ENCODE measurements around the gene NCCRP1. TPM values are rescaled to one million over a fixed set of nuclear protein-coding genes. Genes with fewer than 3 reads are reported as not detected.

The NCCRP1 gene
- total and polyA plus RNA-seq, 10 of the 15 experiments (the other 5 are each of a cell fraction or from before 2014, with no cell fraction given): not detected

DNA sequence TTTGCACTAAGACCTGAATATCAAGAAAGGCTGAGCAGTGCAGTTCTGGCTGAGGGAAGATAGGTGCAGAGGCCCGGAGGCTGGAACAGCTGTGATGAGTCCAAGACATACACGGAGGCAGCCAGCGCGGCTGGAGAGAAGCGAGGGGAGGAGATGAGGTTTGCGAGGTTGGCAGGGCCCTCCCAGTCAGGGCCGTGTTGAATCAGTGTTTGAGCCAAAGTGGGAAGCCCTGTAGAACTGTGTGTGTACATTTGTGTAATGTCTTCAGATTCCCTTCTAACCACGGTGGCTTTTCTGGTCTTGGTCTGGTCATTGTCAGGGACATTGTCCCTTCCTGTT is 36.3 kb upstream of the NCCRP1 start:
- H3K27ac ChIP-seq (ENCODE audit: control insufficient read depth, insufficient read depth): no peak overlapping the region
- RAD21 ChIA-PET (ENCODE audit: unreplicated experiment): no interaction called here
- H3K4me2 ChIP-seq (ENCODE audit: control insufficient read depth, insufficient read depth): no peak overlapping the region
- CTCF ChIA-PET: no interaction called here
- SMC1A ChIA-PET (ENCODE audit: uncharacterized antibody, unreplicated experiment): no interaction called here
- ATAC-seq (no peak), DNase-seq (ENCODE audit: low read depth, low spot score) (no peak), FAIRE-seq (no peak)
- no peaks in the 10 kb centered on the region for H3K79me2 ChIP-seq (ENCODE audit: control insufficient read depth, insufficient read depth, low read length)
- POLR2A ChIA-PET: no interaction called here
- BruUV-seq (replicated peaks): no TSS peak
- H3K4me3 ChIP-seq: no peak overlapping the region
- H3K36me3 ChIP-seq (ENCODE audit: control insufficient read depth in 2 of 2, insufficient read depth in 2 of 2, low read length in 1 of 2): no peaks in the 10 kb centered on the region; a peak in 1 of 4 replicates
- no peaks in the 10 kb centered on the region for H4K20me1 ChIP-seq (ENCODE audit: control insufficient read depth, insufficient read depth)
- H3K9ac ChIP-seq (ENCODE audit: control insufficient read depth, insufficient read depth, low read length): no peak overlapping the region
- intact Hi-C loops (cut with micrococcal nuclease; ENCODE audit: unreplicated experiment) (no loop called here), in situ Hi-C loops (cut with MboI) (no loop called here)
- H3K27me3 ChIP-seq (replicated peaks in 1 of 2; ENCODE audit: control insufficient read depth in 2 of 2, insufficient read depth in 2 of 2, low read length in 1 of 2): no peaks in the 10 kb centered on the region
- WGBS (ENCODE audit: insufficient coverage, insufficient replicate concordance, low lambda C conversion rate, missing lambda C conversion rate): 80% methylated on average over 8 of the region's 8 CpGs
- no peaks in the 10 kb centered on the region for H3K4me1 ChIP-seq (ENCODE audit: control insufficient read depth, insufficient read depth, low read length)
- H2AFZ ChIP-seq (ENCODE audit: control insufficient read depth, low read depth, low read length): no peak overlapping the region
- no peak for TF ChIP-seq RAD51 (IDR thresholded peaks at IDR 0.05)
- no peak for TF ChIP-seq ZNF622 (IDR thresholded peaks at IDR 0.05)
- TF ChIP-seq KAT2A (conservative IDR thresholded peaks at IDR 0.05; ENCODE audit: control insufficient read depth, low read depth, low read length): no peak
- TF ChIP-seq RFX5 (IDR thresholded peaks at IDR 0.05; ENCODE audit: low read depth, low read length): no peak
- TF ChIP-seq ZNF24 (IDR thresholded peaks at IDR 0.05): no peak
- no peak for TF ChIP-seq SMARCA5 (IDR thresholded peaks at IDR 0.05)
- no peak for TF ChIP-seq RCOR1 (conservative IDR thresholded peaks at IDR 0.05; ENCODE audit: low read depth, low read length)
- TF ChIP-seq WRNIP1 (IDR thresholded peaks at IDR 0.05; ENCODE audit: borderline replicate concordance, low read depth, low read length): no peak
- TF ChIP-seq ZSCAN29 (IDR thresholded peaks at IDR 0.05): no peak
- TF ChIP-seq TCF3 (IDR thresholded peaks at IDR 0.05; ENCODE audit: borderline replicate concordance, insufficient read depth, low read depth, low read length): no peak
- no peak for TF ChIP-seq ESRRA (IDR thresholded peaks at IDR 0.05; ENCODE audit: low read length)
- no peak for TF ChIP-seq CHD2 (IDR thresholded peaks at IDR 0.05; ENCODE audit: borderline replicate concordance, low read depth, low read length)
- no peak for TF ChIP-seq BACH1 (IDR thresholded peaks at IDR 0.05; ENCODE audit: borderline replicate concordance)
- no peak for TF ChIP-seq IRF5 (IDR thresholded peaks at IDR 0.05; ENCODE audit: borderline replicate concordance)
- TF ChIP-seq ZNF217 (IDR thresholded peaks at IDR 0.05): no peak
- H3K9me3 ChIP-seq (replicated peaks; ENCODE audit: control insufficient read depth, insufficient read depth, low read length): no peaks in the 10 kb centered on the region

Data from GM12878 (cell line).